Measurements from ENCODE around the gene EPHB3. TPM values are rescaled to one million over a fixed set of nuclear protein-coding genes. Genes with fewer than 3 reads are reported as not detected.

The EPHB3 gene
- total and polyA plus RNA-seq, 11 donors: 1.00 to 4.6 (median 1.8) TPM

GRCh38 chr3:184551614-184552256 is 9.8 kb upstream of the EPHB3 start:
- DNase-seq (no peak), ATAC-seq (no peak)
- 79 to 89% (median 86%) methylated on average over 11 to 12 of the region's 12 CpGs for WGBS, 4 donors
- Histone ChIP-seq H3K27me3 (peaks cover 0 to 32% (median 0%) of the 10 kb centered on the region in 9 donors), H3K4me3 (no peak overlapping the region), H3K4me1 (peaks cover 0 to 16% (median 6%) of the 10 kb centered on the region in 12 donors), H3K9me3 (no peaks in the 10 kb centered on the region), H3K27ac (no peak overlapping the region), H3K36me3 (no peaks in the 10 kb centered on the region)
- TF ChIP-seq POLR2A (IDR thresholded peaks at IDR 0.05): no peak
- no peak for TF ChIP-seq CTCF (IDR thresholded peaks at IDR 0.05)
- intact Hi-C loops (cut with DNase I): no loop called here

- 84 to 89% (median 87%) methylated on average over 6 of the region's 6 CpGs for WGBS, 4 donors
- Histone ChIP-seq H3K4me3 (no peak overlapping the region), H3K27me3 (peaks cover 0 to 37% (median 0%) of the 10 kb centered on the region in 9 donors), H3K9me3 (no peaks in the 10 kb centered on the region), H3K27ac (no peak overlapping the region), H3K36me3 (no peaks in the 10 kb centered on the region), H3K4me1 (peaks cover 0 to 15% (median 7%) of the 10 kb centered on the region in 12 donors)
- TF ChIP-seq POLR2A (IDR thresholded peaks at IDR 0.05) (no peak), CTCF (IDR thresholded peaks at IDR 0.05) (no peak)
- intact Hi-C loops (cut with DNase I): no loop called here
- DNase-seq (no peak), ATAC-seq (no peak)
These were observed 9.3 kb upstream of the EPHB3 start for GRCh38 chr3:184552296-184552695.

GRCh38 chr3:184552863-184553262 is 8.7 kb upstream of the EPHB3 start:
- H3K27me3 ChIP-seq: peaks cover 0 to 43% (median 0%) of the 10 kb centered on the region in 9 donors
- intact Hi-C loops (cut with DNase I): no loop called here
- no peak for TF ChIP-seq POLR2A (IDR thresholded peaks at IDR 0.05)
- no peak for TF ChIP-seq CTCF (IDR thresholded peaks at IDR 0.05)
- no peaks in the 10 kb centered on the region for H3K9me3 ChIP-seq
- ATAC-seq: no peak
- 92 to 95% (median 94%) methylated on average over 13 of the region's 13 CpGs for WGBS, 4 donors
- H3K27ac ChIP-seq: no peak overlapping the region
- H3K4me1 ChIP-seq: peaks cover 0 to 16% (median 7%) of the 10 kb centered on the region in 12 donors
- H3K36me3 ChIP-seq: no peaks in the 10 kb centered on the region
- DNase-seq: no peak
- no peak overlapping the region for H3K4me3 ChIP-seq

- WGBS, 4 donors: 74 to 84% (median 83%) methylated on average over 4 of the region's 4 CpGs
- Histone ChIP-seq H3K4me3 (no peak overlapping the region), H3K27ac (no peak overlapping the region), H3K4me1 (peaks cover 0 to 16% (median 7%) of the 10 kb centered on the region in 12 donors), H3K27me3 (peaks cover 0 to 48% (median 0%) of the 10 kb centered on the region in 9 donors), H3K9me3 (no peaks in the 10 kb centered on the region), H3K36me3 (no peaks in the 10 kb centered on the region)
- ATAC-seq (no peak), DNase-seq (no peak)
- intact Hi-C loops (cut with DNase I): no loop called here
- no peak for TF ChIP-seq POLR2A (IDR thresholded peaks at IDR 0.05)
- TF ChIP-seq CTCF (IDR thresholded peaks at IDR 0.05): no peak
These were observed 8.2 kb upstream of the EPHB3 start for GRCh38 chr3:184553385-184553784.

Measured in heart left ventricle (tissue), 16 donors.